K562 (cell line): ENCODE measurements around the gene C9orf50. TPM values are rescaled to one million over a fixed set of nuclear protein-coding genes. Genes with fewer than 3 reads are reported as not detected.

ENCODE experiments used
- ATAC-seq: fragments of 200-7000 bp; cut with Tn5 transposase; 3 replicates; pipeline ENCODE4 v1.9.1; 2020; ENCODE audit warnings: moderate library complexity
- BruUV-seq: library from RNA; stranded (reverse); fragments of 400-500 nt; replicated peaks from 2 replicates; lab custom pipeline; 2021; lab: Mats Ljungman, UMichigan
- CTCF ChIA-PET: fragments of 300-600 bp; formaldehyde crosslinking; extraction: SDS; loops from one replicate; lab custom pipeline; 2021; ENCODE audit warnings: low intra/inter-chr PET ratio; lab: Yijun Ruan, JAX
- POLR2A ChIA-PET: fragments of 300-600, 350-650 bp; sonication (Branson Sonifier 250); formaldehyde crosslinking; extraction: SDS; loops from one replicate; lab custom pipeline; 2021; ENCODE audit warnings: antibody characterized with exemption, inconsistent platforms; lab: Yijun Ruan, JAX
- DNase-seq, 4 experiments: peaks; one replicate each; pipeline versions ENCODE4 v3.0.0 to v3.0.0-alpha.2; 2011 to 2018; ENCODE audit warnings: low spot score in 3 of 4, mixed read lengths in 3 of 4; ENCODE audit errors: extremely low read depth in 1 of 4
- FAIRE-seq: peaks from 2 replicates; lab custom pipeline; 2011; peaks lifted over from hg19 to GRCh38; lab: Jason Lieb, UNC
- H2AFZ ChIP-seq: 2 replicates; pipeline ENCODE4 v1.6.0; 2011; ENCODE audit warnings: low read depth, low read length, control low read depth, inconsistent platforms
- H3K27ac ChIP-seq: fragments of 200-600 bp; 3 replicates; pipeline ENCODE4 v1.8.0; 2011; ENCODE audit warnings: low read depth, mild to moderate bottlenecking, control low read depth, inconsistent platforms, low read length, moderate library complexity, mixed read lengths; ENCODE audit errors: extremely low read depth
- H3K27me3 ChIP-seq, 2 experiments: fragments of 300-600 bp in 1 of 2; 2 replicates in 1 of 2; 3 replicates in 1 of 2; pipeline versions ENCODE4 v1.6.0 to v1.8.0; 2011; ENCODE audit warnings: inconsistent platforms in 2 of 2, low read length in 2 of 2, mild to moderate bottlenecking in 1 of 2, mixed read lengths in 1 of 2, moderate library complexity in 1 of 2; ENCODE audit not compliant: control insufficient read depth in 2 of 2, insufficient read depth in 2 of 2
- H3K36me3 ChIP-seq: fragments of 300-600 bp; 3 replicates; pipeline ENCODE4 v1.8.0; 2011; ENCODE audit warnings: mild to moderate bottlenecking, low read length, inconsistent platforms; ENCODE audit not compliant: control insufficient read depth, insufficient read depth
- H3K4me1 ChIP-seq, 2 experiments: fragments of 200-600 bp in 1 of 2; replicated peaks in 1 of 2; 2 replicates in 1 of 2; 3 replicates in 1 of 2; pipeline versions ENCODE4 v1.5.1 to v1.8.0; 2011; ENCODE audit warnings: inconsistent platforms in 2 of 2, low read length in 2 of 2, mild to moderate bottlenecking in 1 of 2, mixed read lengths in 1 of 2, moderate library complexity in 1 of 2; ENCODE audit not compliant: control insufficient read depth in 2 of 2, insufficient read depth in 2 of 2
- H3K4me2 ChIP-seq: 2 replicates; pipeline ENCODE4 v1.6.1; 2011; ENCODE audit warnings: low read length, control low read depth, inconsistent platforms, mixed read lengths; ENCODE audit not compliant: insufficient read depth
- H3K4me3 ChIP-seq: fragments of 200-600 bp; sonication (generic), shearing (Covaris generic); 2 replicates; pipeline ENCODE4 v1.5.1; 2016; ENCODE audit warnings: control low read depth, inconsistent platforms
- H3K79me2 ChIP-seq: fragments of 200-600 bp; 3 replicates; pipeline ENCODE4 v1.8.0; 2011; ENCODE audit warnings: low read length, inconsistent platforms; ENCODE audit not compliant: control insufficient read depth, insufficient read depth
- H3K9ac ChIP-seq, 2 experiments: 2 replicates each; pipeline versions ENCODE4 v1.6.0 to v1.6.1; 2011; ENCODE audit warnings: low read depth in 2 of 2, low read length in 2 of 2, control low read depth in 1 of 2, inconsistent platforms in 1 of 2, mild to moderate bottlenecking in 1 of 2, mixed read lengths in 1 of 2; ENCODE audit not compliant: insufficient read depth in 1 of 2
- H3K9me1 ChIP-seq: one replicate; pipeline ENCODE4 v1.6.0; 2011; ENCODE audit warnings: inconsistent platforms, mild to moderate bottlenecking, low read length, moderate library complexity; ENCODE audit not compliant: control insufficient read depth, insufficient read depth
- H3K9me3 ChIP-seq: replicated peaks from 2 replicates; pipeline ENCODE4 v1.5.1; 2011; ENCODE audit warnings: low read depth, low read length, inconsistent platforms; ENCODE audit not compliant: control insufficient read depth, insufficient read depth
- H4K20me1 ChIP-seq: replicated peaks from 2 replicates; pipeline ENCODE4 v1.6.1; 2011; ENCODE audit warnings: low read length, inconsistent platforms, mixed read lengths; ENCODE audit not compliant: control insufficient read depth, insufficient read depth
- ARID2 ChIP-seq: fragments of 450-650 bp; IDR thresholded peaks from 2 replicates; pipeline ENCODE4 v1.6.1; 2017; ENCODE audit warnings: antibody characterized with exemption, mild to moderate bottlenecking
- CAMTA2 ChIP-seq: fragments of 250-450 bp; sonication (Bioruptor Pico); conservative IDR thresholded peaks from 2 replicates; pipeline ENCODE4 v1.5.1; 2022
- CCNT2 ChIP-seq: IDR thresholded peaks from 2 replicates; pipeline ENCODE4 v1.6.1; 2011; ENCODE audit warnings: borderline replicate concordance, low read depth, mild to moderate bottlenecking, moderate library complexity, mixed read lengths, low read length; ENCODE audit not compliant: insufficient read length; ENCODE audit errors: extremely low read depth
- CREB3L1 ChIP-seq: fragments of 450-650 bp; IDR thresholded peaks from 2 replicates; pipeline ENCODE4 v1.6.1; 2014; ENCODE audit warnings: low read depth, mild to moderate bottlenecking, moderate library complexity, borderline replicate concordance
- CXXC5 ChIP-seq: fragments of 250-450 bp; sonication (Bioruptor Pico); IDR thresholded peaks from 2 replicates; pipeline ENCODE4 v1.8.0; 2022; ENCODE audit warnings: inconsistent platforms, mild to moderate bottlenecking, moderate library complexity
- HNRNPK ChIP-seq: fragments of 200-400 bp; formaldehyde crosslinking; IDR thresholded peaks from one replicate; pipeline ENCODE4 v1.6.1; 2018; ENCODE audit warnings: mild to moderate bottlenecking, low read depth, low read length; ENCODE audit not compliant: poor library complexity, severe bottlenecking
- MECOM ChIP-seq: fragments of 250-450 bp; sonication (Bioruptor Pico); IDR thresholded peaks from 2 replicates; pipeline ENCODE4 v1.8.0; 2022; ENCODE audit warnings: inconsistent platforms
- MED1 ChIP-seq: sonication (generic); formaldehyde crosslinking; IDR thresholded peaks from 2 replicates; pipeline ENCODE4 v1.8.1; 2023; ENCODE audit warnings: missing genetic modification reagents, borderline replicate concordance
- NCOA2 ChIP-seq, 2 experiments: fragments of 450-650 bp; IDR thresholded peaks; 2 replicates each; pipeline ENCODE4 v1.6.1; 2018; ENCODE audit warnings: mild to moderate bottlenecking in 2 of 2, moderate library complexity in 1 of 2; ENCODE audit not compliant: partially characterized antibody in 2 of 2
- SMAD3 ChIP-seq: fragments of 450-650 bp; formaldehyde crosslinking; conservative IDR thresholded peaks from 2 replicates; pipeline ENCODE4 v1.4.0; 2020; ENCODE audit warnings: mild to moderate bottlenecking
- ZBTB11 ChIP-seq, 3 experiments: fragments of 200-800 bp in 1 of 3; fragments of 250-450 bp in 1 of 3; fragments of 450-650 bp in 1 of 3; sonication (Bioruptor Pico) in 1 of 3; sonication (Bioruptor generic) in 1 of 3; formaldehyde crosslinking in 1 of 3; IDR thresholded peaks; 2 replicates each; pipeline versions ENCODE4 v1.6.1 to v1.8.0; 2016 to 2022; ENCODE audit warnings: mild to moderate bottlenecking in 2 of 3, missing genetic modification characterization in 2 of 3, missing compliant biosample characterization in 1 of 3, moderate library complexity in 1 of 3
- ZBTB12 ChIP-seq: fragments of 250-450 bp; sonication (Bioruptor Pico); IDR thresholded peaks from 2 replicates; pipeline ENCODE4 v1.4.0; 2020
- ZNF436 ChIP-seq: fragments of 250-450, 450-650 bp; sonication (Bioruptor Pico); formaldehyde crosslinking; IDR thresholded peaks from 2 replicates; pipeline ENCODE4 v1.7.0; 2020; ENCODE audit warnings: mild to moderate bottlenecking
- WGBS: fragments of 100-300 bp; shearing (Covaris generic); methylation state at CpG from one replicate; pipeline ENCODE4 v1.1.6; 2016; ENCODE audit warnings: low coverage, mixed read lengths; ENCODE audit not compliant: insufficient coverage; ENCODE audit errors: missing lambda C conversion rate; 5-methylcytosine and 5-hydroxymethylcytosine counted together
- in situ Hi-C: fragments of 300-500 bp; cut with MboI; formaldehyde crosslinking; loops from 4 replicates; pipeline ENCODE4 v1.15.0; 2018; ENCODE audit warnings: inconsistent platforms, mixed read lengths
- intact Hi-C: fragments of 100-400 bp; cut with micrococcal nuclease; formaldehyde crosslinking; loops from 2 replicates; pipeline ENCODE4 v1.14.2; 2022
- polyA plus RNA-seq, 8 experiments: library from polyadenylated mRNA; depleted of rRNA in 4 of 8; stranded (reverse) in 5 of 8; unstranded in 3 of 8; fragments of >200 nt; fragmentation: Nextera tagmentation in 2 of 8; fragmentation: Illumina TruSeq in 1 of 8; extraction: Ambion mirVana in 2 of 8; extraction: Trizol in 1 of 8; gene quantifications; 2 replicates each; pipeline versions ENCODE4 v1.2.1 to v1.2.3, GENCODE V29; 2011 to 2014; ENCODE audit warnings: inconsistent platforms in 1 of 8, missing spikeins in 1 of 8
- total RNA-seq, 7 experiments: library from RNA; depleted of rRNA in 6 of 7; stranded (reverse); fragments of >200 nt in 6 of 7; fragmentation: Illumina TruSeq in 2 of 7; extraction: Trizol in 2 of 7; gene quantifications; 2 replicates each; pipeline versions ENCODE4 v1.2.1 to v1.2.3, GENCODE V29; 2011 to 2021; ENCODE audit warnings: low replicate concordance in 1 of 7

Gene C9orf50
- total and polyA plus RNA-seq, 9 of the 15 experiments (the other 6 are each of a cell fraction or from before 2014, with no cell fraction given) = not detected

- TF ChIP-seq CREB3L1 (no peak), NCOA2 (IDR thresholded peaks at IDR 0.05; ENCODE audit: partially characterized antibody in 2 of 2) (no peak), CXXC5 (CRISPR knock-in tag) (no peak)
Observed at GRCh38 chr9:129580211-129580915, 40.5 kb downstream of the C9orf50 start (continued).

DNA sequence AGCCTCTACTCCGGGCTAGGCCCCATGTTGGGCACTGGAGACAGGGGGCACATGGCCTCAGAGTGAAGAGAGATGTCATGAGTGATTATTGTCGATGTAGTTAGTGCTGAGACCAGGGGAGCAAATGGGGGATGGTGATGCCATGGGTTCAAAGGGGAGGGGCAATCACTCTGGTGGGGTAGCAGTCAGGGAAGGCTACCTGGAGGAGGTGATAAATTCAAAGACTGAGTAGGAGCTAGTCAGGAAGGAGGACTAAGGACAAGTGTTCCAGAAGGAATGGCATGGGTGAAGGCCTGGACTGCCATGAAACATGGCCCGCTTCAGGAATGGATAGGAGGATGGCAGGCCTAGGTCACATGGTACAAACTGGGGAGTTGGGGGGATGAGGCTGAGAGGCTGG is 41.6 kb downstream of the C9orf50 start:
- peaks cover 2 to 21% of the 10 kb centered on the region in 2 experiments; a peak in 4 of 5 replicates for H3K4me1 ChIP-seq
- WGBS = 36% methylated on average over 3 of the region's 3 CpGs
- H2AFZ ChIP-seq = no peak overlapping the region
- CTCF ChIA-PET = no interaction called here
- in situ Hi-C loops = no loop called here
- H3K27ac ChIP-seq = no peak overlapping the region
- H3K79me2 ChIP-seq = no peaks in the 10 kb centered on the region
- POLR2A ChIA-PET = no interaction called here
- ATAC-seq = no peak
- H3K9me3 ChIP-seq = no peaks in the 10 kb centered on the region
- intact Hi-C loops = no loop called here
- H3K27me3 ChIP-seq = no peaks in the 10 kb centered on the region
- no peak for DNase-seq
- H3K9ac ChIP-seq = no peak overlapping the region
- no peak overlapping the region for H3K4me2 ChIP-seq
- H3K4me3 ChIP-seq = no peak overlapping the region
- H3K36me3 ChIP-seq = no peaks in the 10 kb centered on the region
- BruUV-seq = no TSS peak
- FAIRE-seq = no peak
- no peaks in the 10 kb centered on the region for H4K20me1 ChIP-seq
- H3K9me1 ChIP-seq = no peaks in the 10 kb centered on the region
- no peak for TF ChIP-seq SMAD3 (CRISPR knock-in tag)
- no peak for TF ChIP-seq ZBTB12
- no peak for TF ChIP-seq CAMTA2 (CRISPR knock-in tag)
- peak; percentile 41; the same call in 1 of the 2 replicates for TF ChIP-seq ZNF436 (CRISPR knock-in tag)
- no peak for TF ChIP-seq CCNT2
- no peak for TF ChIP-seq MECOM (CRISPR knock-in tag)
- no peak for TF ChIP-seq HNRNPK
- no peak for TF ChIP-seq ARID2
- TF ChIP-seq MED1 (CRISPR knock-in tag) = no peak
- no peak for TF ChIP-seq ZBTB11 (CRISPR knock-in tag; IDR thresholded peaks at IDR 0.05)
